DND-41 (cell line): Measurements from ENCODE around the gene OR13H1.

ENCODE experiments used
- ATAC-seq: fragments of 200-7000 bp; cut with Tn5 transposase; 3 replicates; pipeline ENCODE4 v1.9.1; 2021; ENCODE audit warnings: low read depth; ENCODE audit not compliant: insufficient read depth
- DNase-seq: peaks from one replicate; pipeline ENCODE4 v3.0.0-alpha.2; 2020
- H2AFZ ChIP-seq: 2 replicates; pipeline ENCODE4 v1.6.0; 2012; ENCODE audit warnings: low read depth, low read length
- H3K27ac ChIP-seq: 2 replicates; pipeline ENCODE4 v1.5.1; 2012; ENCODE audit warnings: low read length, inconsistent platforms
- H3K27me3 ChIP-seq: fragments of 200-600 bp; sonication (generic); 2 replicates; pipeline ENCODE4 v1.6.0; 2012; ENCODE audit warnings: low read length, mild to moderate bottlenecking, inconsistent platforms; ENCODE audit not compliant: insufficient read depth, poor library complexity
- H3K36me3 ChIP-seq: 2 replicates; pipeline ENCODE4 v1.5.1; 2012; ENCODE audit warnings: low read length, inconsistent platforms; ENCODE audit not compliant: insufficient read depth
- H3K4me1 ChIP-seq: 2 replicates; pipeline ENCODE4 v1.5.1; 2012; ENCODE audit warnings: mild to moderate bottlenecking, low read length; ENCODE audit not compliant: insufficient read depth
- H3K4me2 ChIP-seq: 2 replicates; pipeline ENCODE4 v1.6.0; 2012; ENCODE audit warnings: mild to moderate bottlenecking, moderate library complexity, low read length, inconsistent platforms; ENCODE audit not compliant: insufficient read depth
- H3K4me3 ChIP-seq, 2 experiments: fragments of 200-600 bp in 1 of 2; shearing (Covaris generic) in 1 of 2; 2 replicates each; pipeline ENCODE4 v1.5.1; 2012 to 2016; ENCODE audit warnings: inconsistent platforms in 2 of 2, low read length in 2 of 2, mild to moderate bottlenecking in 2 of 2, low read depth in 1 of 2, moderate library complexity in 1 of 2
- H3K79me2 ChIP-seq: 2 replicates; pipeline ENCODE4 v1.6.0; 2012; ENCODE audit warnings: low read length, inconsistent platforms; ENCODE audit not compliant: insufficient read depth
- H3K9ac ChIP-seq: 2 replicates; pipeline ENCODE4 v1.6.0; 2012; ENCODE audit warnings: low read depth, mild to moderate bottlenecking, inconsistent platforms, low read length, moderate library complexity
- H3K9me3 ChIP-seq: 2 replicates; pipeline ENCODE4 v1.5.1; 2012; ENCODE audit warnings: low read length, moderate library complexity, mild to moderate bottlenecking, inconsistent platforms; ENCODE audit not compliant: insufficient read depth, severe bottlenecking
- H4K20me1 ChIP-seq: 2 replicates; pipeline ENCODE4 v1.6.0; 2012; ENCODE audit warnings: low read length; ENCODE audit not compliant: insufficient read depth
- EZH2 ChIP-seq: IDR thresholded peaks from 3 replicates; pipeline ENCODE4 v1.6.1; 2012; ENCODE audit warnings: borderline replicate concordance, low read depth, mild to moderate bottlenecking, moderate library complexity, low read length, inconsistent platforms; ENCODE audit not compliant: severe bottlenecking
- TF ChIP-seq, protein P1 (sequence below): IDR thresholded peaks from 2 replicates; pipeline ENCODE4 v1.5.1; 2012; ENCODE audit warnings: borderline replicate concordance, low read length, moderate library complexity, mild to moderate bottlenecking; ENCODE audit not compliant: poor library complexity, severe bottlenecking; ENCODE audit errors: extremely low read depth

The OR13H1 gene

DNA sequence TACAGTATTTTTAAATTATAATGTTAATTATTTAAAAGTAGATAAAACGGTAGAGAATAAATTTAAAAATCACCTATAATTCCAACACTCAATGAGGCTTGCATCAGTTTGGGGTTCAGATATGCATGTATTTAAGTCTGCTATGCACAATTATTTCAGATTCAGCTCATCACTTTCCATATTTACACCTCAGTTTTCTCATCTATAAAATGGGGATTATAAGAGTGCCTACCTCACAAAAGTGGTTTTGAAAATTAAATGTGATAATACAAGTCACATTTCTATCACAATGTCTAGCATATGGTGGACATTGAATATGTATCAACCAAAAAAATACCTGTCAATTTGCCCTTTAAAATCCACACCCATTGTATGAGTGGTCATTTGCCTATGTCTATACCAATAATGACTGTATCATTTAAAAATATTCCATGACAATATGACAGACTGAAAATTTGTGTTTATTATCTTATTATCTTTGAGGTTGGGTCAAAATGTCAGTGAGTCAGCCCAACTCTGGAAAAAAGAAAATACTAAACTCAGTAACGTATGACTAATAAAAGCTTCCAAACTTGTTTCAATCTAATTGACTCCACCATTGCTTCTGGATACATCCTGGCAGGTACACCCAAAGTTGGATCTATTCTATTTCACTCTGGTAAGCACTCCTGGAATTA, 20.8 kb downstream of the OR13H1 start:
- Histone ChIP-seq H3K9ac (no peak overlapping the region), H3K27me3 (no peaks in the 10 kb centered on the region), H3K27ac (no peak overlapping the region), H3K4me1 (no peaks in the 10 kb centered on the region), H3K4me2 (no peak overlapping the region), H2AFZ (no peak overlapping the region), H3K79me2 (no peaks in the 10 kb centered on the region), H3K9me3 (no peaks in the 10 kb centered on the region), H3K36me3 (no peaks in the 10 kb centered on the region), H4K20me1 (no peaks in the 10 kb centered on the region), H3K4me3 (no peak overlapping the region)
- no peak for TF ChIP-seq EZH2
- TF ChIP-seq, protein P1, sequence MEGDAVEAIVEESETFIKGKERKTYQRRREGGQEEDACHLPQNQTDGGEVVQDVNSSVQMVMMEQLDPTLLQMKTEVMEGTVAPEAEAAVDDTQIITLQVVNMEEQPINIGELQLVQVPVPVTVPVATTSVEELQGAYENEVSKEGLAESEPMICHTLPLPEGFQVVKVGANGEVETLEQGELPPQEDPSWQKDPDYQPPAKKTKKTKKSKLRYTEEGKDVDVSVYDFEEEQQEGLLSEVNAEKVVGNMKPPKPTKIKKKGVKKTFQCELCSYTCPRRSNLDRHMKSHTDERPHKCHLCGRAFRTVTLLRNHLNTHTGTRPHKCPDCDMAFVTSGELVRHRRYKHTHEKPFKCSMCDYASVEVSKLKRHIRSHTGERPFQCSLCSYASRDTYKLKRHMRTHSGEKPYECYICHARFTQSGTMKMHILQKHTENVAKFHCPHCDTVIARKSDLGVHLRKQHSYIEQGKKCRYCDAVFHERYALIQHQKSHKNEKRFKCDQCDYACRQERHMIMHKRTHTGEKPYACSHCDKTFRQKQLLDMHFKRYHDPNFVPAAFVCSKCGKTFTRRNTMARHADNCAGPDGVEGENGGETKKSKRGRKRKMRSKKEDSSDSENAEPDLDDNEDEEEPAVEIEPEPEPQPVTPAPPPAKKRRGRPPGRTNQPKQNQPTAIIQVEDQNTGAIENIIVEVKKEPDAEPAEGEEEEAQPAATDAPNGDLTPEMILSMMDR = no peak
- no peak for DNase-seq
- ATAC-seq = no peak

DNA sequence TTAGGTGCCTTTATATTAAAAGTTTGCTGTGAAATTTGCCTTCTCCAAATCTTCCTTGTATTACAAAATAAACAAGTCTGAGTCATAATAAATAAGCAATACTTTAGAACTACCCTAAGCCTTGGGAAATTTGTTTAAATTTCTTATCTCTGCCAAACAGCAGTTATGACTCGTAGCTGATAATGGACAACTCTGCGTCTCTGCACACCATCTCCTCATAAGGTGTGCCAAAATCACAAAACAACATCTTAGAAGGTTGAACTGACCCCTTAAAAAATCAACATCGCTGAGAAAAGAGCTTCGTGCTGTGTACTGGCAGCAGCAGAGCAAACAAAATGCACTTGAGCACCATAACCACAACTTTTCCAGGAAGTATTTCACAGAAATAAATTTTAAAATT, 22.0 kb downstream of the OR13H1 start:
- Histone ChIP-seq H3K9me3 (no peaks in the 10 kb centered on the region), H3K9ac (no peak overlapping the region), H3K4me1 (no peaks in the 10 kb centered on the region), H3K79me2 (no peaks in the 10 kb centered on the region), H2AFZ (no peak overlapping the region), H3K4me3 (no peak overlapping the region), H3K27ac (no peak overlapping the region), H3K4me2 (no peak overlapping the region), H3K36me3 (no peaks in the 10 kb centered on the region), H4K20me1 (no peaks in the 10 kb centered on the region), H3K27me3 (no peaks in the 10 kb centered on the region)
- DNase-seq (no peak), ATAC-seq (no peak)
- TF ChIP-seq EZH2 = no peak
- TF ChIP-seq, protein P1 = no peak

DNA sequence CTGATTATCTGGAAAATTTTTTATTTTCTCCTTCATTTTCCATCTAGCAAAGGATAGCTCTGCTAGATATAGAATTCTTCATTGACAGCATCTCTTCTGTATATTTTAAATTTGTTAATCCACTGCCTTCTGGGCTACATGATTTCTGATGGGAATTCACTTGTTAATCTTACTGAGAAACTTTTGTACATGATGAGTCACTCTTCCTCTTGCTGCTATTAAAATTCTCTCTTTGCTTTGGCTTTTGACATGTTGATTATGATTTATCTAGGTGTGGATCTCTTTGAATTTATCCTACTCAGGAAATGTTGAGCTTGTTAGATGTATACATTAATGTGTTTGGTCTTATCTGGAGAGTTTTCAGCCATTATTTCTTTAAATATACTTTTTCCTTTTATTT, 27.5 kb downstream of the OR13H1 start:
- Histone ChIP-seq H3K27me3 (no peaks in the 10 kb centered on the region), H3K36me3 (no peaks in the 10 kb centered on the region), H3K79me2 (no peaks in the 10 kb centered on the region), H3K9ac (no peak overlapping the region), H3K4me2 (no peak overlapping the region), H3K9me3 (no peaks in the 10 kb centered on the region), H3K4me1 (no peaks in the 10 kb centered on the region), H3K4me3 (no peak overlapping the region), H2AFZ (no peak overlapping the region), H3K27ac (no peak overlapping the region), H4K20me1 (no peaks in the 10 kb centered on the region)
- TF ChIP-seq, protein P1 = no peak
- no peak for TF ChIP-seq EZH2
- ATAC-seq (no peak), DNase-seq (no peak)
